Measurements from ENCODE around the gene ITGA5. TPM values are rescaled to one million over a fixed set of nuclear protein-coding genes. Genes with fewer than 3 reads are reported as not detected.

The ITGA5 gene
- total and polyA plus RNA-seq, 2 of the 13 experiments (the other 11 are each of a cell fraction or from before 2014, with no cell fraction given) = 0.20 to 0.40 TPM

GRCh38 chr12:54376596-54376995 is 42.5 kb downstream of the ITGA5 start (continued):
- TF ChIP-seq ZHX2 (IDR thresholded peaks at IDR 0.05; ENCODE audit: low read depth) (no peak), ZHX2 (CRISPR knock-in tag; IDR thresholded peaks at IDR 0.05; ENCODE audit: borderline replicate concordance) (no peak), ZNF414 (CRISPR knock-in tag; IDR thresholded peaks at IDR 0.05) (no peak)

- Histone ChIP-seq H3K36me3 (replicated peaks in 1 of 2; ENCODE audit: control insufficient read depth in 1 of 2, insufficient read depth in 2 of 2, low read length in 2 of 2) (no peaks in the 10 kb centered on the region), H3K4me1 (ENCODE audit: insufficient read depth, low read length) (peaks cover 27% of the 10 kb centered on the region), H3K27me3 (ENCODE audit: control insufficient read depth in 1 of 2, insufficient read depth in 2 of 2, low read length in 2 of 2) (peaks cover 0 to 14% of the 10 kb centered on the region in 2 experiments; a peak in 1 of 5 replicates), H3K9me3 (ENCODE audit: low read length) (no peaks in the 10 kb centered on the region), H3K79me2 (ENCODE audit: insufficient read depth, low read length) (no peaks in the 10 kb centered on the region), H3K4me3 (replicated peaks in 1 of 3; ENCODE audit: insufficient read depth in 1 of 3, low read depth in 2 of 3, low read length in 3 of 3) (no peak overlapping the region), H3K9ac (ENCODE audit: insufficient read depth, low read depth, low read length) (no peak overlapping the region), H3K4me2 (ENCODE audit: low read depth, low read length) (no peak overlapping the region), H3K27ac (ENCODE audit: extremely low read length, insufficient read depth, low read length) (no peak overlapping the region), H2AFZ (ENCODE audit: low read length) (no peak overlapping the region), H4K20me1 (ENCODE audit: insufficient read depth, low read length) (no peaks in the 10 kb centered on the region)
- in situ Hi-C loops (cut with HindIII; ENCODE audit: extremely low pct_ligation_motif_present, low pct_unique_long_range_greater_than_20kb) = loop anchor here (10.0 kb wide), 1 partner anchor 380 kb away; no protein-coding TSS in a partner anchor
- no TSS peak for BruUV-seq (replicated peaks)
- POLR2A ChIA-PET = no interaction called here
- intact Hi-C loops (cut with micrococcal nuclease; ENCODE audit: unreplicated experiment) = no loop called here
- no peak for FAIRE-seq
- CTCF ChIA-PET (ENCODE audit: low intra/inter-chr PET ratio, low total read pairs) = no interaction called here
- DNase-seq (ENCODE audit: low spot score) = no peak
- 21% methylated on average over 2 of the region's 2 CpGs for WGBS (ENCODE audit: low lambda C conversion rate)
- ATAC-seq = no peak
- no peak for TF ChIP-seq TARDBP (CRISPR knock-in tag; IDR thresholded peaks at IDR 0.05)
- TF ChIP-seq, protein P1, sequence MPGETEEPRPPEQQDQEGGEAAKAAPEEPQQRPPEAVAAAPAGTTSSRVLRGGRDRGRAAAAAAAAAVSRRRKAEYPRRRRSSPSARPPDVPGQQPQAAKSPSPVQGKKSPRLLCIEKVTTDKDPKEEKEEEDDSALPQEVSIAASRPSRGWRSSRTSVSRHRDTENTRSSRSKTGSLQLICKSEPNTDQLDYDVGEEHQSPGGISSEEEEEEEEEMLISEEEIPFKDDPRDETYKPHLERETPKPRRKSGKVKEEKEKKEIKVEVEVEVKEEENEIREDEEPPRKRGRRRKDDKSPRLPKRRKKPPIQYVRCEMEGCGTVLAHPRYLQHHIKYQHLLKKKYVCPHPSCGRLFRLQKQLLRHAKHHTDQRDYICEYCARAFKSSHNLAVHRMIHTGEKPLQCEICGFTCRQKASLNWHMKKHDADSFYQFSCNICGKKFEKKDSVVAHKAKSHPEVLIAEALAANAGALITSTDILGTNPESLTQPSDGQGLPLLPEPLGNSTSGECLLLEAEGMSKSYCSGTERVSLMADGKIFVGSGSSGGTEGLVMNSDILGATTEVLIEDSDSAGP (CRISPR knock-in tag; IDR thresholded peaks at IDR 0.05; ENCODE audit: borderline replicate concordance) = no peak
- TF ChIP-seq ZNF296 (CRISPR knock-in tag; conservative IDR thresholded peaks at IDR 0.05) = no peak
- TF ChIP-seq, protein P2, sequence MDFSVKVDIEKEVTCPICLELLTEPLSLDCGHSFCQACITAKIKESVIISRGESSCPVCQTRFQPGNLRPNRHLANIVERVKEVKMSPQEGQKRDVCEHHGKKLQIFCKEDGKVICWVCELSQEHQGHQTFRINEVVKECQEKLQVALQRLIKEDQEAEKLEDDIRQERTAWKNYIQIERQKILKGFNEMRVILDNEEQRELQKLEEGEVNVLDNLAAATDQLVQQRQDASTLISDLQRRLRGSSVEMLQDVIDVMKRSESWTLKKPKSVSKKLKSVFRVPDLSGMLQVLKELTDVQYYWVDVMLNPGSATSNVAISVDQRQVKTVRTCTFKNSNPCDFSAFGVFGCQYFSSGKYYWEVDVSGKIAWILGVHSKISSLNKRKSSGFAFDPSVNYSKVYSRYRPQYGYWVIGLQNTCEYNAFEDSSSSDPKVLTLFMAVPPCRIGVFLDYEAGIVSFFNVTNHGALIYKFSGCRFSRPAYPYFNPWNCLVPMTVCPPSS (IDR thresholded peaks at IDR 0.05) = no peak
- TF ChIP-seq CCDC6 (CRISPR knock-in tag; IDR thresholded peaks at IDR 0.05) = no peak
- no peak for TF ChIP-seq HCFC1 (IDR thresholded peaks at IDR 0.05; ENCODE audit: low read depth, low read length)
- TF ChIP-seq, protein P3, sequence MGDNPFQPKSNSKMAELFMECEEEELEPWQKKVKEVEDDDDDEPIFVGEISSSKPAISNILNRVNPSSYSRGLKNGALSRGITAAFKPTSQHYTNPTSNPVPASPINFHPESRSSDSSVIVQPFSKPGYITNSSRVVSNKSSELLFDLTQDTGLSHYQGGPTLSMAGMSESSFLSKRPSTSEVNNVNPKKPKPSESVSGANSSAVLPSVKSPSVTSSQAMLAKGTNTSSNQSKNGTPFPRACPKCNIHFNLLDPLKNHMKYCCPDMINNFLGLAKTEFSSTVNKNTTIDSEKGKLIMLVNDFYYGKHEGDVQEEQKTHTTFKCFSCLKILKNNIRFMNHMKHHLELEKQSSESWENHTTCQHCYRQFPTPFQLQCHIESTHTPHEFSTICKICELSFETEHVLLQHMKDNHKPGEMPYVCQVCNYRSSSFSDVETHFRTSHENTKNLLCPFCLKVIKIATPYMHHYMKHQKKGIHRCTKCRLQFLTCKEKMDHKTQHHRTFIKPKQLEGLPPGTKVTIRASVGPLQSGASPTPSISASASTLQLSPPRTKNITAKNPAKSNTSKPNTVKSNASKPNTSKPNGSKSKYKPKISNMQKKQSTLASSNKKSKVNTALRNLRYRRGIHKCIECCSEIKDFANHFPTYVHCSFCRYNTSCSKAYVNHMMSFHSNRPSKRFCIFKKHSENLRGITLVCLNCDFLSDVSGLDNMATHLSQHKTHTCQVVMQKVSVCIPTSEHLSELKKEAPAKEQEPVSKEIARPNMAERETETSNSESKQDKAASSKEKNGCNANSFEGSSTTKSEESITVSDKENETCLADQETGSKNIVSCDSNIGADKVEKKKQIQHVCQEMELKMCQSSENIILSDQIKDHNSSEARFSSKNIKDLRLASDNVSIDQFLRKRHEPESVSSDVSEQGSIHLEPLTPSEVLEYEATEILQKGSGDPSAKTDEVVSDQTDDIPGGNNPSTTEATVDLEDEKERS (CRISPR knock-in tag; IDR thresholded peaks at IDR 0.05) = no peak
- TF ChIP-seq U2AF2 (IDR thresholded peaks at IDR 0.05; ENCODE audit: low read depth, low read length) = no peak
These were observed 43.8 kb downstream of the ITGA5 start for GRCh38 chr12:54375259-54375579.
